HCT116 (cell line): ENCODE results near the gene MARCKS. TPM values are rescaled to one million over a fixed set of nuclear protein-coding genes. Genes with fewer than 3 reads are reported as not detected.

Source experiments
- ATAC-seq: fragments of 200-7000 bp; cut with Tn5 transposase; 2 replicates; pipeline ENCODE4 v1.9.1; 2020; ENCODE audit warnings: mild to moderate bottlenecking, moderate library complexity
- BruUV-seq: library from RNA; stranded (reverse); fragments of 400-500 nt; replicated peaks from 2 replicates; lab custom pipeline; 2021; lab: Mats Ljungman, UMichigan
- CTCF ChIA-PET: fragments of 300-600 bp; sonication (Branson Sonifier 250); formaldehyde crosslinking; loops from one replicate; lab custom pipeline; 2021; ENCODE audit warnings: antibody characterized with exemption; lab: Charles Lee
- POLR2A ChIA-PET: fragments of 300-600, 350-600 bp; sonication (Branson Sonifier 250); formaldehyde crosslinking; loops from one replicate; lab custom pipeline; 2021; ENCODE audit warnings: antibody characterized with exemption; lab: Charles Lee
- RAD21 ChIA-PET, 2 experiments: fragments of 300-600 bp; sonication (Branson Sonifier 250); formaldehyde crosslinking; loops; one replicate each; lab custom pipeline; 2023; ENCODE audit warnings: low total read pairs in 2 of 2; ENCODE audit not compliant: uncharacterized antibody in 2 of 2, unreplicated experiment in 2 of 2, low non-redundant PET in 1 of 2; lab: Charles Lee
- DNase-seq: peaks from one replicate; pipeline ENCODE4 v3.0.0-alpha.2; 2010; ENCODE audit warnings: low read depth, low spot score
- H2AFZ ChIP-seq: fragments of 200-600 bp; shearing (Covaris generic), sonication (generic); 2 replicates; pipeline ENCODE4 v1.6.1; 2017; ENCODE audit warnings: low read depth, mixed run types, mixed read lengths, antibody characterized with exemption, low read length; ENCODE audit not compliant: poor library complexity, severe bottlenecking
- H3K27ac ChIP-seq: 2 replicates; pipeline ENCODE4 v1.5.1; 2012; ENCODE audit warnings: low read depth, low read length
- H3K27me3 ChIP-seq: fragments of 200-600 bp; sonication (generic); 2 replicates; pipeline ENCODE4 v1.6.1; 2016; ENCODE audit warnings: mixed run types, low read length, mixed read lengths; ENCODE audit not compliant: insufficient read depth
- H3K36me3 ChIP-seq, 2 experiments: fragments of 200-500 bp in 1 of 2; fragments of 200-600 bp in 1 of 2; sonication (Bioruptor generic) in 1 of 2; sonication (generic) in 1 of 2; 2 replicates each; pipeline versions ENCODE4 v1.5.1 to v1.6.1; 2014 to 2016; ENCODE audit warnings: low read length in 2 of 2, inconsistent platforms in 1 of 2, mixed read lengths in 1 of 2, mixed run types in 1 of 2; ENCODE audit not compliant: insufficient read depth in 2 of 2, control insufficient read depth in 1 of 2
- H3K4me1 ChIP-seq, 2 experiments: fragments of 200-600 bp in 1 of 2; sonication (generic) in 1 of 2; 2 replicates each; pipeline versions ENCODE4 v1.5.1 to v1.6.1; 2012 to 2017; ENCODE audit warnings: low read length in 2 of 2, inconsistent platforms in 1 of 2, mild to moderate bottlenecking in 1 of 2, mixed read lengths in 1 of 2, mixed run types in 1 of 2, moderate library complexity in 1 of 2; ENCODE audit not compliant: insufficient read depth in 2 of 2, control insufficient read depth in 1 of 2
- H3K4me2 ChIP-seq: fragments of 200-600 bp; sonication (generic); 2 replicates; pipeline ENCODE4 v1.6.1; 2017; ENCODE audit warnings: mixed run types, low read length, mixed read lengths
- H3K4me3 ChIP-seq, 2 experiments: fragments of 200-600 bp in 1 of 2; sonication (generic) in 1 of 2; replicated peaks in 1 of 2; 2 replicates each; pipeline ENCODE4 v1.5.1; 2011 to 2016; ENCODE audit warnings: low read length in 2 of 2, control low read depth in 1 of 2, low read depth in 1 of 2, mild to moderate bottlenecking in 1 of 2, mixed read lengths in 1 of 2, mixed run types in 1 of 2
- H3K79me2 ChIP-seq: fragments of 200-600 bp; sonication (generic); 2 replicates; pipeline ENCODE4 v1.6.1; 2017; ENCODE audit warnings: mild to moderate bottlenecking, mixed run types, low read length, moderate library complexity, mixed read lengths; ENCODE audit not compliant: insufficient read depth
- H3K9ac ChIP-seq: fragments of 200-600 bp; sonication (generic); 2 replicates; pipeline ENCODE4 v1.6.1; 2016; ENCODE audit warnings: low read length, mixed read lengths
- H3K9me2 ChIP-seq: fragments of 200-600 bp; sonication (generic), shearing (Covaris generic); 2 replicates; pipeline ENCODE4 v1.6.1; 2017; ENCODE audit warnings: mixed run types, mild to moderate bottlenecking, moderate library complexity; ENCODE audit not compliant: insufficient read depth
- H3K9me3 ChIP-seq, 2 experiments: fragments of 200-500 bp in 1 of 2; fragments of 200-600 bp in 1 of 2; sonication (Bioruptor generic) in 1 of 2; sonication (generic) in 1 of 2; 2 replicates each; pipeline ENCODE4 v1.6.1; 2014 to 2017; ENCODE audit warnings: low read length in 2 of 2, mixed read lengths in 2 of 2, inconsistent platforms in 1 of 2, low read depth in 1 of 2, mild to moderate bottlenecking in 1 of 2, mixed run types in 1 of 2, moderate library complexity in 1 of 2; ENCODE audit not compliant: control insufficient read depth in 1 of 2, insufficient read depth in 1 of 2
- H4K20me1 ChIP-seq: fragments of 200-600 bp; sonication (generic), shearing (Covaris generic); 2 replicates; pipeline ENCODE4 v1.6.1; 2017; ENCODE audit warnings: mixed run types, mild to moderate bottlenecking, moderate library complexity; ENCODE audit not compliant: insufficient read depth
- CBX3 ChIP-seq: IDR thresholded peaks from 2 replicates; pipeline ENCODE4 v1.6.1; 2012; ENCODE audit warnings: low read depth
- CTCF ChIP-seq, 3 experiments: fragments of 200-600 bp in 1 of 3; sonication (generic) in 1 of 3; IDR thresholded peaks in 2 of 3; conservative IDR thresholded peaks in 1 of 3; 2 replicates each; pipeline ENCODE4 v1.5.1; 2012 to 2017; ENCODE audit warnings: low read depth in 2 of 3, low read length in 2 of 3, antibody characterized with exemption in 1 of 3, borderline replicate concordance in 1 of 3, control low read depth in 1 of 3, mild to moderate bottlenecking in 1 of 3, mixed read lengths in 1 of 3, mixed run types in 1 of 3, moderate library complexity in 1 of 3; ENCODE audit not compliant: insufficient read depth in 1 of 3
- EGR1 ChIP-seq: IDR thresholded peaks from 2 replicates; pipeline ENCODE4 v1.6.1; 2012; ENCODE audit warnings: low read depth
- ELF1 ChIP-seq: IDR thresholded peaks from 2 replicates; pipeline ENCODE4 v1.6.1; 2012; ENCODE audit warnings: low read depth, borderline replicate concordance
- EZH2 ChIP-seq: fragments of 200-600 bp; sonication (generic); IDR thresholded peaks from 2 replicates; pipeline ENCODE4 v1.6.1; 2017; ENCODE audit warnings: antibody characterized with exemption, mixed run types
- EZH2phosphoT487 ChIP-seq: fragments of 200-600 bp; IDR thresholded peaks from 2 replicates; pipeline ENCODE4 v1.6.1; 2018; ENCODE audit warnings: antibody characterized with exemption, borderline replicate concordance
- MAX ChIP-seq: IDR thresholded peaks from 2 replicates; pipeline ENCODE4 v1.6.1; 2012
- RAD21 ChIP-seq: IDR thresholded peaks from 2 replicates; pipeline ENCODE4 v1.6.1; 2012; ENCODE audit warnings: low read depth, mild to moderate bottlenecking
- REST ChIP-seq: IDR thresholded peaks from 2 replicates; pipeline ENCODE4 v1.6.1; 2012; ENCODE audit warnings: low read depth
- SIN3A ChIP-seq: IDR thresholded peaks from 2 replicates; pipeline ENCODE4 v1.6.1; 2012; ENCODE audit warnings: low read depth
- SRF ChIP-seq: IDR thresholded peaks from 2 replicates; pipeline ENCODE4 v1.6.1; 2012; ENCODE audit warnings: low read depth
- intact Hi-C: fragments of 100-400 bp; cut with micrococcal nuclease; formaldehyde crosslinking; loops from 2 replicates; pipeline ENCODE4 v1.10.0; 2022
- total RNA-seq: library from RNA; stranded (reverse); gene quantifications from one replicate; pipeline ENCODE4 v1.2.1, GENCODE V29; 2021; ENCODE audit not compliant: unreplicated experiment

Gene MARCKS
- total RNA-seq, 1 experiment from 2014 or later, result 25.7 TPM

GRCh38 chr6:113879186-113880096 is 22.3 kb downstream of the MARCKS start:
- no peaks in the 10 kb centered on the region for H3K79me2 ChIP-seq
- DNase-seq, result peak; percentile 68
- H3K4me3 ChIP-seq, result no peak overlapping the region
- H3K9ac ChIP-seq, result no peak overlapping the region
- H3K27me3 ChIP-seq, result no peaks in the 10 kb centered on the region
- no peaks in the 10 kb centered on the region for H3K9me2 ChIP-seq
- no peaks in the 10 kb centered on the region for H4K20me1 ChIP-seq
- peaks cover 0 to 7% of the 10 kb centered on the region in 2 experiments; a peak in 3 of 4 replicates for H3K4me1 ChIP-seq
- no TSS peak for BruUV-seq
- intact Hi-C loops, result loop anchor here (1.0 to 5.0 kb wide), 3 partner anchors 467 to 1099 kb away; no protein-coding TSS in a partner anchor
- H3K9me3 ChIP-seq, result no peaks in the 10 kb centered on the region
- H2AFZ ChIP-seq, result peak overlapping the region; percentile 87
- ChIA-PET CTCF (interaction anchor here (0.6 to 1.5 kb wide), 12 partner anchors 9 to 1097 kb away, joined by 3 to 12 read pairs (median 4); no protein-coding TSS in a partner anchor), RAD21 (interaction anchor here in 1 of 2 experiments (0.6 to 1.3 kb wide), 2 partner anchors 9 to 573 kb away, joined by 3 to 7 read pairs; no protein-coding TSS in a partner anchor), POLR2A (interaction anchor here (1.1 kb wide), 1 partner anchor 21 kb away, joined by 4 read pairs; no protein-coding TSS in a partner anchor)
- peak; percentile 100 for ATAC-seq
- H3K27ac ChIP-seq, result no peak overlapping the region
- 0 out of 2 replicates have a peak overlapping the region, but pooled peaks have one; percentile 2 for H3K4me2 ChIP-seq
- TF ChIP-seq CTCF (IDR thresholded peaks at IDR 0.05 in 2 of 3, conservative IDR thresholded peaks at IDR 0.05 in 1 of 3; ENCODE audit: borderline replicate concordance in 1 of 3, insufficient read depth in 1 of 3, low read depth in 2 of 3, low read length in 2 of 3), result peak; percentile 42 to 81 (median 71); a peak in 5 of 6 replicates
- peak; percentile 88 for TF ChIP-seq RAD21
- no peak for TF ChIP-seq SRF
- H3K36me3 ChIP-seq, result no peaks in the 10 kb centered on the region

- no peak overlapping the region for H3K27ac ChIP-seq
- POLR2A ChIA-PET, result no interaction called here
Measured at GRCh38 chr6:113881478-113881980, 24.4 kb downstream of the MARCKS start.

More at GRCh38 chr6:113881478-113881980, 24.4 kb downstream of the MARCKS start:
- Histone ChIP-seq H3K4me1 (no peaks in the 10 kb centered on the region), H3K4me2 (no peak overlapping the region), H3K36me3 (no peaks in the 10 kb centered on the region), H2AFZ (no peak overlapping the region), H3K4me3 (no peak overlapping the region), H3K27me3 (no peaks in the 10 kb centered on the region), H3K9me2 (no peaks in the 10 kb centered on the region), H3K9ac (no peak overlapping the region), H3K9me3 (no peaks in the 10 kb centered on the region), H3K79me2 (no peaks in the 10 kb centered on the region), H4K20me1 (no peaks in the 10 kb centered on the region)
- RAD21 ChIA-PET, result no interaction called here
- DNase-seq (no peak), ATAC-seq (no peak)
- intact Hi-C loops, result no loop called here
- BruUV-seq, result no TSS peak
- CTCF ChIA-PET, result interaction anchor here (0.6 to 0.7 kb wide), 2 partner anchors 397 to 575 kb away, joined by 3 read pairs; no protein-coding TSS in a partner anchor
- TF ChIP-seq EGR1, result no peak
- TF ChIP-seq REST, result no peak
- TF ChIP-seq MAX, result no peak
- TF ChIP-seq EZH2phosphoT487, result no peak
- no peak for TF ChIP-seq RAD21
- TF ChIP-seq ELF1, result no peak
- no peak for TF ChIP-seq CBX3
- TF ChIP-seq SIN3A, result no peak
- no peak for TF ChIP-seq EZH2
